CD8-positive, alpha-beta memory T cell (primary cell): ENCODE results near the gene GPLD1. TPM values are rescaled to one million over a fixed set of nuclear protein-coding genes. Genes with fewer than 3 reads are reported as not detected.

ENCODE experiments used
- CTCF ChIA-PET: fragments of 350-600 bp; sonication (Branson Sonifier 250); formaldehyde crosslinking; loops from one replicate; lab custom pipeline; 2021; ENCODE audit warnings: antibody characterized with exemption; lab: Charles Lee
- POLR2A ChIA-PET: fragments of 350-600 bp; sonication (Branson Sonifier 250); formaldehyde crosslinking; loops from one replicate; lab custom pipeline; 2021; ENCODE audit warnings: antibody characterized with exemption; lab: Charles Lee
- DNase-seq, 5 donors: peaks; one replicate each; pipeline versions ENCODE4 v3.0.0 to v3.0.0-alpha.2; 2020 to 2022; ENCODE audit warnings: mixed read lengths in 1 of 5
- H3K27ac ChIP-seq: one replicate; pipeline ENCODE4 v1.7.0; 2013; ENCODE audit warnings: low read depth, mild to moderate bottlenecking, low read length, moderate library complexity
- H3K27me3 ChIP-seq: 2 replicates; pipeline ENCODE4 v1.7.0; 2013; ENCODE audit warnings: low read length, mild to moderate bottlenecking; ENCODE audit not compliant: insufficient read depth, poor library complexity, severe bottlenecking
- H3K36me3 ChIP-seq: 2 replicates; pipeline ENCODE4 v1.7.0; 2013; ENCODE audit warnings: mild to moderate bottlenecking, low read length, moderate library complexity; ENCODE audit not compliant: insufficient read depth
- H3K4me1 ChIP-seq: 2 replicates; pipeline ENCODE4 v1.7.0; 2013; ENCODE audit warnings: mild to moderate bottlenecking, low read length, moderate library complexity; ENCODE audit not compliant: insufficient read depth
- H3K4me3 ChIP-seq: 2 replicates; pipeline ENCODE4 v1.7.0; 2013; ENCODE audit warnings: mild to moderate bottlenecking, low read length
- H3K9me3 ChIP-seq: 2 replicates; pipeline ENCODE4 v1.7.0; 2013; ENCODE audit warnings: mild to moderate bottlenecking, low read length
- H3K27ac Mint-ChIP-seq, 8 donors: one replicate each; pipeline ENCODE4 v1.8.0; 2020 to 2021; ENCODE audit warnings: mixed read lengths in 8 of 8, mild to moderate bottlenecking in 6 of 8, inconsistent platforms in 3 of 8, moderate library complexity in 3 of 8
- H3K27me3 Mint-ChIP-seq, 2 donors: one replicate each; pipeline ENCODE4 v1.8.0; 2020 to 2021; ENCODE audit warnings: mixed read lengths in 2 of 2, mild to moderate bottlenecking in 1 of 2, moderate library complexity in 1 of 2
- H3K36me3 Mint-ChIP-seq, 3 donors: one replicate each; pipeline ENCODE4 v1.8.0; 2020 to 2021; ENCODE audit warnings: mixed read lengths in 3 of 3, inconsistent platforms in 1 of 3, mild to moderate bottlenecking in 1 of 3
- H3K4me1 Mint-ChIP-seq, 3 donors: one replicate each; pipeline ENCODE4 v1.8.0; 2020 to 2021; ENCODE audit warnings: mixed read lengths in 3 of 3, inconsistent platforms in 1 of 3, mild to moderate bottlenecking in 1 of 3
- H3K4me3 Mint-ChIP-seq, 7 donors: one replicate each; pipeline ENCODE4 v1.8.0; 2020 to 2021; ENCODE audit warnings: mixed read lengths in 7 of 7, mild to moderate bottlenecking in 6 of 7, moderate library complexity in 4 of 7, inconsistent platforms in 2 of 7
- H3K9me3 Mint-ChIP-seq, 5 donors: one replicate each; pipeline ENCODE4 v1.8.0; 2020 to 2022; ENCODE audit warnings: mixed read lengths in 5 of 5, mild to moderate bottlenecking in 3 of 5, moderate library complexity in 2 of 5, inconsistent platforms in 1 of 5
- polyA plus RNA-seq: library from polyadenylated mRNA; unstranded; fragments of 300-500 nt; fragmentation: Illumina TruSeq; gene quantifications from one replicate; pipeline ENCODE4 v1.2.3, GENCODE V29; 2021
- total RNA-seq, 2 experiments: library from RNA; stranded (reverse); gene quantifications; one replicate each; pipeline ENCODE4 v1.2.3, GENCODE V29; 2021

GPLD1 gene
- total and polyA plus RNA-seq, 3 experiments from 2014 or later, result 0.35 to 0.64 (median 0.46) TPM

DNA sequence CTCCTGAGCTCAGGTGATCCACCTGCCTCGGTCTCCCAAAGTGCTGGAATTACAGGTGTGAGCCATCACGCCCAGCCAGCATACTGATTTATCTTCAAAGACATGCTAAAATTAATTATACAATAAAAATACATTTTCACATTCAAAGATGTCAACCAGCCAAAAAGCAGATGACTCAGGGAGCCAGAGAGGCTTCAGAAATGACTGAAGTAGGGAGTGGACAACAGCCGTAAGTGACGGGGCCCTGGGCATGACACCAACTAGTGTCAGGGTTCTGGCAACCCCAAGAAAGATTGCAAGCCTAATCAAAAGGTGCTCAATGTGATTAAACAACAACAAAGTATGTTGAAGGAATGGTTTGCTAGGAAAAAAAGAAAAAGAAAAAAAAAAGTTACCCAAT is 28.4 kb downstream of the GPLD1 start:
- ChIA-PET POLR2A (no interaction called here), CTCF (no interaction called here)
- H3K27me3 ChIP-seq, result no peaks in the 10 kb centered on the region
- H3K27ac ChIP-seq, result no peak overlapping the region
- H3K4me3 ChIP-seq, result no peak overlapping the region
- Mint-ChIP-seq H3K36me3 (no peaks in the 10 kb centered on the region), H3K27me3 (no peaks in the 10 kb centered on the region), H3K4me3 (no peak overlapping the region), H3K27ac (peak overlapping the region in 1 of 8 donors; percentile 22), H3K4me1 (no peaks in the 10 kb centered on the region), H3K9me3 (no peaks in the 10 kb centered on the region)
- no peak for DNase-seq
- H3K9me3 ChIP-seq, result no peaks in the 10 kb centered on the region
- no peaks in the 10 kb centered on the region for H3K4me1 ChIP-seq
- H3K36me3 ChIP-seq, result no peaks in the 10 kb centered on the region

DNA sequence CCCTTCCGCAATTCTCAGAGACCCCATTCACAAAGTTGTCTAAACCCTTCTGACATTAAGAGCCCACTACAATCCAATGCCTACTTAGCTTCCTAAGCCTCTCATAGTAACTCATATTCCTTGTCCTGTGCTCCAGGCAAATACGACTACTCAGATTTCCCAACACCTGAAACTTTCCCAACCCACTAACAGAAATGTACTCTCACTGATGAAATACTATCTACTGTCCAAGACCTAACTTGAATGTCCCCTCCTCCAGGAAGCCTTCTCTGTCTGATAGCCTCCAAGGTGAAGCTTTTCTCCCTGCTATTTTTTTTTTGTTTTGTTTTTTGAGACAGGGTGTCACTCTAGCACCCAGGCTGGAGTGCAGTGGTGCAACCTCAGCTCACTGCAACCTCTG is 30.4 kb downstream of the GPLD1 start:
- no peaks in the 10 kb centered on the region for H3K27me3 ChIP-seq
- no peak overlapping the region for H3K4me3 ChIP-seq
- POLR2A ChIA-PET, result no interaction called here
- H3K9me3 Mint-ChIP-seq, result no peaks in the 10 kb centered on the region
- no peak overlapping the region for H3K27ac Mint-ChIP-seq
- no peaks in the 10 kb centered on the region for H3K9me3 ChIP-seq
- H3K27me3 Mint-ChIP-seq, result no peaks in the 10 kb centered on the region
- CTCF ChIA-PET, result interaction anchor here (1.6 kb wide), 1 partner anchor 165 kb away, joined by 3 read pairs; no protein-coding TSS in a partner anchor
- no peaks in the 10 kb centered on the region for H3K4me1 ChIP-seq
- H3K4me3 Mint-ChIP-seq, result no peak overlapping the region
- no peak for DNase-seq
- H3K36me3 ChIP-seq, result no peaks in the 10 kb centered on the region
- no peaks in the 10 kb centered on the region for H3K36me3 Mint-ChIP-seq
- H3K27ac ChIP-seq, result no peak overlapping the region
- H3K4me1 Mint-ChIP-seq, result no peaks in the 10 kb centered on the region

DNA sequence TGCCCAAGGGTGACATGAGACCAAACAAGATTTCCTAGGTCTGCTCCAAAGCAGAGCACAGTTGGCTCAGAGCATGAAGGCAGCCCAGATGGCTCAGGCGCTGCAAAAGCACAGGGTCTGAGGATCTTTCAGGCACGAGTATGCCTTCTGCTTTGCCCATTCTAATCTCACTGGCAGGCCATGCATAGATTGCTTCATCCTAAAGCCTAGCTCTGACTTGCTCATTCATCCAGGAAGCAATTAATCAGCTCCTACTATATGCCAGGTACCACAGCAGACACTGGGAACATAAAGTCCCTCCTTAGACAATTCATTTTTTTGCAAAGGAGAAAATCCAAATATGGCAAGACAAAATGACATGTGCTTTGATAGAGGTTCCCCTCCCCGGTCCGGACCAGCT is 31.2 kb downstream of the GPLD1 start:
- H3K27me3 Mint-ChIP-seq, result no peaks in the 10 kb centered on the region
- no peaks in the 10 kb centered on the region for H3K9me3 ChIP-seq
- H3K4me3 ChIP-seq, result no peak overlapping the region
- no peak for DNase-seq
- POLR2A ChIA-PET, result interaction anchor here (0.6 kb wide), 1 partner anchor 31 kb away, joined by 4 read pairs; no protein-coding TSS in a partner anchor
- no peaks in the 10 kb centered on the region for H3K4me1 ChIP-seq
- no peak overlapping the region for H3K27ac Mint-ChIP-seq
- CTCF ChIA-PET, result interaction anchor here (1.6 kb wide), 1 partner anchor 165 kb away, joined by 3 read pairs; no protein-coding TSS in a partner anchor
- H3K27me3 ChIP-seq, result no peaks in the 10 kb centered on the region
- H3K36me3 ChIP-seq, result no peaks in the 10 kb centered on the region
- no peak overlapping the region for H3K27ac ChIP-seq
- H3K9me3 Mint-ChIP-seq, result no peaks in the 10 kb centered on the region
- H3K4me1 Mint-ChIP-seq, result no peaks in the 10 kb centered on the region
- no peaks in the 10 kb centered on the region for H3K36me3 Mint-ChIP-seq
- no peak overlapping the region for H3K4me3 Mint-ChIP-seq

DNA sequence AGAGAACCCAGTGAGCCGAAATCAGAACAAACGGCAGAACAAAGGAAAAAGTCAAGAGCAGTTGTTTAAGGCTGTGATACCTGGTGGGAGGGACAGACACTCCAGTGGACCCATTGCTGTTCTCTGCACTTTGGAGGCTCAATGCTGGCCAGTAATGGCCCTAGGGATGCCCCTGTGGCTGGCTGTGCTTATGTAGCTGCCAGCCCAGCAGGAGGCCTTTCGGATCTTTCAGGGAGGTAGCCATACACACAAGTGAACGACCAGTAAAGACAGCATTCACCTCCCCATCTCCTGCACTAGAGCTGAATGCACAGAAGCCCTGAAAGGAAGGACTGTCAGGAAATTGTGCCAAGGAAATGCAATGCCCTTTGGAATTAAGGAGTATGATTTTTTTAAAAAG is 34.3 kb downstream of the GPLD1 start:
- Histone ChIP-seq H3K9me3 (no peaks in the 10 kb centered on the region), H3K27me3 (no peaks in the 10 kb centered on the region), H3K27ac (no peak overlapping the region), H3K4me3 (no peak overlapping the region), H3K36me3 (no peaks in the 10 kb centered on the region), H3K4me1 (no peaks in the 10 kb centered on the region)
- Mint-ChIP-seq H3K36me3 (no peaks in the 10 kb centered on the region), H3K4me1 (no peaks in the 10 kb centered on the region), H3K27me3 (no peaks in the 10 kb centered on the region), H3K9me3 (no peaks in the 10 kb centered on the region), H3K27ac (no peak overlapping the region), H3K4me3 (no peak overlapping the region)
- no peak for DNase-seq
- CTCF ChIA-PET, result no interaction called here
- POLR2A ChIA-PET, result interaction anchor here (0.6 kb wide), 1 partner anchor 28 kb away, joined by 9 read pairs; no protein-coding TSS in a partner anchor

DNA sequence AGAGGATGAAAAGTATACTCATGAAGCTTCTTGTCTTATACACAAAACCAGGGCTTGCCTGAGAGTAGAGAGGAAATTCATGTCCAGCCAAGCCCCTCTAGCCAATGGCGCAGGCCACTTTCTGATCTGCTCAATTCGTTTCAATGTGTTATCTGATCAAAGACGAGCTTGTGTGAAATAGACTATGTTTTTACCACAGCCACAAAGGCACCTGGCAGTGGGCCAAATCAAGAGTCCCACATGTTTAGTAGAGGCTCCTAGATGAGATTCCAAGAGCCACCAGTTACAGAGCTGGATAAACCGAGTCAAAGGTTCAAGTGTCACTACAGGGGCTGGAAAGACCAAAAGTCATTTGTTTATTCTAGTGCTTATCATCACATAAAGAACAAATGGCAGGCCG is 34.9 kb downstream of the GPLD1 start:
- H3K27ac ChIP-seq, result no peak overlapping the region
- POLR2A ChIA-PET, result interaction anchor here (0.6 kb wide), 1 partner anchor 27 kb away, joined by 9 read pairs; no protein-coding TSS in a partner anchor
- Mint-ChIP-seq H3K4me1 (no peaks in the 10 kb centered on the region), H3K27me3 (no peaks in the 10 kb centered on the region), H3K4me3 (no peak overlapping the region), H3K9me3 (no peaks in the 10 kb centered on the region), H3K36me3 (no peaks in the 10 kb centered on the region), H3K27ac (peak overlapping the region in 1 of 8 donors; percentile 29)
- H3K36me3 ChIP-seq, result no peaks in the 10 kb centered on the region
- H3K4me3 ChIP-seq, result no peak overlapping the region
- H3K27me3 ChIP-seq, result no peaks in the 10 kb centered on the region
- H3K9me3 ChIP-seq, result no peaks in the 10 kb centered on the region
- no peak for DNase-seq
- H3K4me1 ChIP-seq, result no peaks in the 10 kb centered on the region
- CTCF ChIA-PET, result no interaction called here

DNA sequence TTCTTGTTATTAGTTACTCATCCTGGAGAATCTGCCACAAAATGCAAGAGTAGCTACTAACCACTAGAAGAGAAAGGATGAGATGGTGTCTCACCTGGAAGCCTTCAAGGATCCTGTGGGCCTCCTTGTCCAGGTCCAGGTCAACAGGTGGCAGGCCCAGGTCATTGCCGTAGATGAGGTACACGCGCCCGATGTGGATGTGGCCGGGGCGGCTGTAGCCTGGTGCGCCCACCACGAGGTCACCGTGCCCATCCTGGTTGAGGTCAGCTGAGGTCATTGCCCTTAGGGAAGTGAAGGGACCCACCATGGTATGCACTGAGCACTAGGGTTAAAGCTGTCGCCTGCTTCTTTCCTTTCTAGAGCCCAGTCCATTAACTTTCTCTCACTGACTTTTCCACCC is 35.5 kb downstream of the GPLD1 start:
- H3K4me3 ChIP-seq, result no peak overlapping the region
- ChIA-PET POLR2A (no interaction called here), CTCF (no interaction called here)
- no peaks in the 10 kb centered on the region for H3K4me1 ChIP-seq
- no peaks in the 10 kb centered on the region for H3K36me3 Mint-ChIP-seq
- H3K9me3 Mint-ChIP-seq, result no peaks in the 10 kb centered on the region
- H3K9me3 ChIP-seq, result no peaks in the 10 kb centered on the region
- no peaks in the 10 kb centered on the region for H3K4me1 Mint-ChIP-seq
- no peaks in the 10 kb centered on the region for H3K27me3 Mint-ChIP-seq
- no peak for DNase-seq
- no peak overlapping the region for H3K27ac ChIP-seq
- no peaks in the 10 kb centered on the region for H3K36me3 ChIP-seq
- no peak overlapping the region for H3K27ac Mint-ChIP-seq
- H3K27me3 ChIP-seq, result no peaks in the 10 kb centered on the region
- H3K4me3 Mint-ChIP-seq, result no peak overlapping the region

DNA sequence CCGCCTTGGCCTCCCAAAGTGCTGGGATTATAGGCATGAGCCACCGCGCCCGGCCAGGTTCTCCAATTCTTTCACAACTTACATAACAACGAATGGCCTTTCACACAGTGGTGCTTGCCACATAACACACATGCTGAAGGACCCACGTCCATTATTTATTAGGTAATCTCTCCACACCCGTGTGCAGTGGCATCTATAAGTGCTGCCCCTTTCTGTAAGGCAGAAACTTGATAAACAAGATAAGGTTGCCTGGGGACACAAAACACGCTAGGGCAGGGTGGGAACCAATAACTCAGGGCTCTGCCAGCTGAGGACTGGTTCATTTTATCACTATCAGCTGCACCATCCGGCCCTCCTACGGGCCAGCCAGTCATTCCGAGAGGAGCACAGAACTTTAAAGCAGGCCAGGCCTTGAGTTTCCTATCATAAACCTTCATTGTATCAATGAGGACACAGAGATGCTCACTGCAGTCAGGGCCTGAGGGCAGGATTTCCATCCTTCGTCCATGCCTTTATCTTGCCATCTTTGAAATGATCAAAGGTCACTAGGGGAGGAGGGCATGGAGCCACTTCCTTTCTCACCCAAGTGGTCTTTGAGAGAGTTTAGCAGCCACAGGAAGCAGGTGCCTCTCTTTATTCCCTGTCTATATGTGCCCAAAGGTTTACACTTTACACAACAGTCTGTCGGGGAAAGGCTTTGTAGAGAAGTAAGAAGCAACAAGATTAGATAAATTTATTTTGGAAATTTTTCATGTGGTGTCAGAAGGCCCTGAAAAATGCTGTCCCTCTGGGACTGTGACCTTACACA is 37.6 kb downstream of the GPLD1 start:
- H3K36me3 Mint-ChIP-seq, result no peaks in the 10 kb centered on the region
- H3K4me3 Mint-ChIP-seq, result no peak overlapping the region
- ChIA-PET CTCF (no interaction called here), POLR2A (no interaction called here)
- no peaks in the 10 kb centered on the region for H3K4me1 Mint-ChIP-seq
- no peaks in the 10 kb centered on the region for H3K27me3 Mint-ChIP-seq
- Histone ChIP-seq H3K27me3 (no peaks in the 10 kb centered on the region), H3K9me3 (no peaks in the 10 kb centered on the region), H3K4me1 (no peaks in the 10 kb centered on the region), H3K36me3 (no peaks in the 10 kb centered on the region), H3K4me3 (no peak overlapping the region), H3K27ac (no peak overlapping the region)
- no peak overlapping the region for H3K27ac Mint-ChIP-seq
- DNase-seq, result no peak
- no peaks in the 10 kb centered on the region for H3K9me3 Mint-ChIP-seq

DNA sequence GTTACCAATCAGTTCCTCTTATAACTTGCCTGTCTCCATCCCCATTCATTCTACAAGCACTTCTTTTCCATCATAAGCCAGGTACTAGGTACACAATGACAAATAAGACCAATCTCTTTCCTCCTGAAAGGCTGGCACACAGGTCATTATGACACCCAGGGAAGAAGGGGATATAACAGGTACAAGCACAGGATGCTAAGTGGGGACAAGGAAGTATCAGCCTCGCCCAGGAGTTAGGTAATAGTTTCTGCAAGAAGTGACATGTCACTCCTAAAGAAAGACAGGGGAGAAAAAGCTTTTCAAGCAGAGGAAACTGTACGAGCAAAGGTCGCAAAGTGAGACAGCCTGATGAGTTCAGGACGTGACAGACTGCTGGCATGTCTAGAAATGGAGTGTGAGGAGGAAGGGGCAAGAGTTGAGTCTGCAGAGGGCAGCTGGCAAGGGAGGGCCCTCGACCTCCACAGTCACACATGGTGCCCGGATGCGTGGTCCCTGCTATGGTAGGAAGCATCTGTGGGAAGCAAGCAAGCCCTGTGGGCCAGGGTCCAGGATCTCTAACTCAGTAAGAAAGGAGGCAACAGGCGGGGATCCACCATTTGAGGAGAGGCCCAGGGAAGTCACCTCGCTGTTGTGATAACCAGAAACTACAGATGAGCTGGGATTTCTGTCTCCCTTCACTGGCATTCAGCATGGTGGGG is 40.4 kb downstream of the GPLD1 start:
- Histone ChIP-seq H3K36me3 (no peaks in the 10 kb centered on the region), H3K27ac (no peak overlapping the region), H3K4me3 (no peak overlapping the region), H3K4me1 (no peaks in the 10 kb centered on the region), H3K9me3 (no peaks in the 10 kb centered on the region), H3K27me3 (no peaks in the 10 kb centered on the region)
- DNase-seq, result no peak
- Mint-ChIP-seq H3K27ac (no peak overlapping the region), H3K36me3 (no peaks in the 10 kb centered on the region), H3K9me3 (no peaks in the 10 kb centered on the region), H3K27me3 (no peaks in the 10 kb centered on the region), H3K4me3 (no peak overlapping the region), H3K4me1 (no peaks in the 10 kb centered on the region)
- ChIA-PET POLR2A (no interaction called here), CTCF (no interaction called here)
